SK-N-SH (cell line): ENCODE results near the gene CNIH3.

Experiments used
- EP300 ChIP-seq, 2 experiments: IDR thresholded peaks; 2 replicates each; pipeline versions ENCODE4 v1.4.0 to v1.6.1; 2012; ENCODE audit warnings: borderline replicate concordance in 1 of 2, low read depth in 1 of 2, low read length in 1 of 2
- MXI1 ChIP-seq: IDR thresholded peaks from 2 replicates; pipeline ENCODE4 v1.6.1; 2012; ENCODE audit warnings: mild to moderate bottlenecking, low read depth, low read length, improper control_type of control experiment
- RAD21 ChIP-seq: IDR thresholded peaks from 2 replicates; pipeline ENCODE4 v1.6.1; 2012; ENCODE audit warnings: mild to moderate bottlenecking, low read length

DNA sequence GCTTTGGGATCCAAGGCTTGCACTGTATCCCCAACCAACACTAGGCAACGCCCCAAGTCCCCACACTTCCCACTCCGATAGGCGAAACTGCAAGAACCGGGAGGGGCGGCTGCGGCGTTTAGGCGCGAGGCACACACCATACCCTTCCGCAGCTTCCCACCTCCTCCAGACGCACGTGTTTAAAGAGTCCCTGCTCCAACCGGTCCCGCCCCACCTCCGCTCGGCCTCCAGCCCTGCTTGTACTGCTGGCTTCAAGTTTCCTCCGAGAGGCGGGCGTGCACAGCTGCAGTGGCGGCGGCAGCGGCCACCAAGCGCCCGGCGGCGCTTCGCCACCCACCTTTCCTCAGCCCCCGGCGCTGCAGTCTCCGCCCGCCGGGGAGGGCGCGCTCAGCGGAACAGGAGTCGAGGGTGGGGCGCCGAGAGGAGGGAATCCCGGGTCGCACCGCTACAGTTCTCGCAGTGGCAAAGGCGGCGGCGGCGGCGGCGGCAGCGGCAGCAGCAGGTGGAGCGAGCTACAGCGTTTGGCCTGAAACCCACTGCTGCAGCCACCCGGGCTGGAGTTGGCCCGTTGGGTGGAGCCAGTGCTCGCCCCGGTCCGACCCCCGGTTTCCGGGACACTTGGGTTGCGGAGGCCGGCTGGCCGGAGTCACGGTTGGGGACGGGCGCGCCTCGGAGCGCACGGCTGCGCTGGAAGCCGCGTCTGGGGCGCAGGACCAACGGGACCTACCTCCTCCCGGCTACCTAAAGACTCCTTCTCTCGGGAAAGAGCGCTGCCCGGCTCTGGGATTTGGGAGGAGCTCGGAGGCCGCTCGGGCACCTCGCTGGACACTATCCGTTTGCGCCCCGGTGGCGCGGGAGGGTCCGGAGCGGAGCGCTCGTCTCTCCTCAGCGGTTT lies at the start of gene CNIH3:
- TF ChIP-seq MXI1 (0 out of 2 replicates have a peak, but pooled peaks have one; percentile 36), RAD21 (no peak), EP300 (IDR thresholded peaks at IDR 0.05; ENCODE audit: borderline replicate concordance in 1 of 2, low read depth in 1 of 2, low read length in 1 of 2) (0 out of 4 replicates have a peak, but pooled peaks of 1 of the 2 experiments have one; percentile 55)
